Amygdala (tissue), 56 donors: ENCODE measurements around the gene ZFAND3.
"Not testable (repeated sequence)": the region's sequence is repeated elsewhere in the genome, so short reads cannot be mapped to it uniquely, and the experiment has no call there.

ENCODE experiments used
- DNase-seq, 56 donors: peaks; one replicate each; lab custom pipeline; 2025; lab: John Stamatoyannopoulos, UW

ZFAND3 gene

GRCh38 chr6:38032797-38033196 is 213.3 kb downstream of the ZFAND3 start:
- no peak for DNase-seq

GRCh38 chr6:38033442-38033982 is 214.0 kb downstream of the ZFAND3 start:
- DNase-seq: no peak

DNA sequence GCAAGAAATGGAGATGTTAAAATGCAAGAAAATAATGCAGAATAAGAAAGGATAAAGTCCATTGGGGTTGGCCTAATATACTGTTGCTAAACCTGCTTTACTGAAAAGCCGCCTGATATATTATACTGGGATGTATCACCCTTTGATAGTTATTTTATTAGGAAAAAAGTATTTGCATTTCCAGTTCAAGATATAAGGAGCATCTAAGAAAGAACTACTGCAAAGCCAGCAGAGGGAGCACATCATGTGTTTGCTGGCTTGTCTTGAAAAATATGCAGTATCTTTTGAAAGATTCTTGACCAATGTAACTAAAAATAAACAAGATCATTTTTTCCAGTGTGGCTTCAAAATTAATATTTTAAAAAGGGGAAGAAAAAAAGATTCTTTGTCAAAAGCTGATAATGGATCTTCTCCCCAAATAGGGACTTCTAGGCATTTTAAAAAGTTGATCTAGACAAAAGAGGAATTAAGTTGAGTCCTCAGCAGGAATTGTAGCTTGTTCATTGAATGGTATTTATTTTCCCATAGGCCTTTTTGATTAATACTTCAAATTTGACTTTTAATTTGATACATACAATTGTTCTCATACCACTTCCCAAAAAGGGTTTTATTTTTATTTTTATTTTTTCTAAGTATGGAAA is 214.9 kb downstream of the ZFAND3 start:
- DNase-seq: peak in 4 of 56 donors; percentile 4 to 27 (median 7)

GRCh38 chr6:38035478-38035877 is 216.0 kb downstream of the ZFAND3 start:
- DNase-seq: no peak

- no peak for DNase-seq
Observed at GRCh38 chr6:38039502-38039901, 220.0 kb downstream of the ZFAND3 start.

DNA sequence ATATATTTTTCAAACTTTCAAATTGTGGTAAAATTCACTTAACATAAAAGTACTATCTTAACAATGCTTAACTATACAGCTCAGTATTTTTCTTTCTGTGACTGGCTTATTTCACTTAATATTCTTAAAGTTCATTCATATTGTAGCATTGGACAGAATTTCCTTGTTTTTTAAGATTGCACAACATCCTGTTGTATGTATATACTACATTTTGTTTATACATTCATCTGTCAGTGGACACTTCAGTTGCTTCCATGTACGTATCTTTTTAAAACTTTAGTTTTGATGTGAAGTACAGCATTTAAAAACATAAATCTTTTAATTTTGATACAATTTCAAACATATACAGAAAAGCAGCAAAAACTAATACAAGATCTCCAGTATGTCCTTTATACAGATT is 220.7 kb downstream of the ZFAND3 start:
- DNase-seq: no peak

DNA sequence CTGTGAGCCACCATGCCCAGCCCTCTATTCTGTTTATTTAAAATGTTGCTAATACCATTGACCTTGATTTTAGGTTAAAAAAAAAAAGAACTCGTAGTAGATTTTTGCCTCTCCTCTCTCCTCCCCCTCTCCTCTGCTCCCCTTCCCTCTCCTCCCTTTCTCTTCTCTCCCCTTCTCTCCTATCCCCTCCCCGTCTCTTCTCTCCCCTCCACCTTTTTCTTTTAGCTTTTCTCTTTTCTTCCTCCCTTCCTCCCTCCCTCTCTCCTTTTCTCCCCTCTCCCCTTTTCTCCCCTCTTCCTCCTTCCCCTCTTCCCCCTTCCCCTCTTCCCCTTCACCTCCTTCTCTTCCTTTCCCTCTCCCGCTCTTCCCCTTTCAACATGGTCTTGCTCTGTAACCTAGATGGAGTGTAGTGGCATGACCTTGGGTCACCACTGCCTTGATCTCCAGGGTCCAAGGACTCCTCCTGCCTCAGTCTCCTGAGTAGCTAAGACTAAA is 223.8 kb downstream of the ZFAND3 start:
- no peak for DNase-seq

DNA sequence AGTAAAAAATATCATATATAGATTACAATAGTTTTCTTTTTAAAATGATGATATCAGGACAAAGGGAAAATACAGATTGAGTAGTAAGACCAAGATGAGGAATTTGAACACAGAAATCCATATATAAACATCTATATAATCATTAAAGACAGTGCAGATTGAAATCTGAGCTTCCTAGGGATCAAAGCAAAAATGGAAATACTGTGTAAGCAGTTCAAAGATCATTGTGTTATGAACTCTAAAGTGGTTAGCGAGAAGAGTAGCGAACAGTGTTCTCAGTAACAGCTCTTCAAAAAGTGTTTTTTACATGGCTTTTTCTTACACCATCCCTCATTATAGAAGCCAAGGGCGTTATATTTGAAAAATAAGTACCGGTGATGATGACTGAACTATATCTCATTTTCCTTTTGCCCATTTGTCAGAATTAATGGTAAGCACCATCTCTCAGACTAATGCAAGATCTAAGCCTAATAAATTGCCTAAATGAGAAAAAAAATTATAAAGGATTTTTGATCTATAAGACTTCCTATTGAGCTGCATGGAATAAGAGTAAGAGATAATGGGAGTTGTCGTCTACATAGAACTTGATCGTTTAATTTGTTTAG is 226.3 kb downstream of the ZFAND3 start:
- no peak for DNase-seq

- no peak for DNase-seq
Observed at GRCh38 chr6:38047562-38047961, 228.0 kb downstream of the ZFAND3 start.

DNA sequence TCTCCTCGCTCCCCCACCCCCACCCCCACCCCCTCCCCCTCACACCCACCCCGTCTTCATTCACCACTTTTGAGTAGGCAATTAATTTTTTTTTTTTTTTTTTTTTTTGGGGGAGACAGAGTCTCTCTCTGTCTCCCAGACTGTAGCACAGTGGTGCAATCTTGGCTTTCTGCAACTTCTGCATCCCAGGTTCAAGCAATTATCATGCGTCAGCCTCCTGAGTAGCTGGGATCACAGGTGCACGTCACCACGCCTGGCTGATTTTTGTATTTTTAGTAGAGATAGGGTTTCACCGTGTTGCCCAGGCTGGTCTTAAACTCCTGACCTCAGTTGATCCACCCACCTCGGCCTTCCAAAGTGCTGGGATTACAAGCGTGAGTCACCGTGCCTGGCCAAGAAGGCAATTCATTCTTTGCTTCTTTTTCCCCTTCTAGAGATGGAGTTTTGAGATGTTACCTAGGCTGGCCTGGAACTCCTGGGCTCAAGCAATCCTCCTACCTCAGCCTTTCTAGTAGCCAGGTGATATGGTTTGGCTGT is 230.4 kb downstream of the ZFAND3 start:
- DNase-seq: not testable (repeated sequence)

DNA sequence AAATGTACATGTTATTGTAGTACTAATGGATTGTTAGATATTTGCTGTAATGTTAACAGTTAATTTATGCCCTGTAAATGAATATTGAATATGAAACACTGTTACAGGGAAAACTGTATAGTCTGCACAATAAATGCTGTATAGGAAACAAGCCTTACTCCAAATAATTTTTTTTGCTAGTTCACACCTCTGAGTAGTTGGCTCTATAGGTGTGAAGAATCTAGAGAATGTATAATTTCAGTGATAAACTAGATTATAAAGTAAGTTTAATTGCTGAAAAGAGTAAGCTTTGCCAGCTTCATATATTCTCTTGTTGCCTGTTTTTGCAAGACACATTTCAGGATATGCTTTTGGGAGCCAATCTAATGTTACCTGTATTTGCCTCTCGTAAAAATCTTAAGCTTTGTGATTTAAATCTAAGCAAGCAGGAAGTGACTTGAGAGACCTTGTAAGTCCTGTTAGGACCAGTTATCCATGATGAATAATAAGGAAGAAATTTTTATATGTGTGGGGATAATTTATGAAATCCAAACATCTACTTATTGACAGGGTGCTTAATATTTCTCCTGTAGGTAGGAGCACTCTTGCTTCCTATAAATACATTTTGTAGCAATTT is 232.4 kb downstream of the ZFAND3 start:
- DNase-seq: no peak

DNA sequence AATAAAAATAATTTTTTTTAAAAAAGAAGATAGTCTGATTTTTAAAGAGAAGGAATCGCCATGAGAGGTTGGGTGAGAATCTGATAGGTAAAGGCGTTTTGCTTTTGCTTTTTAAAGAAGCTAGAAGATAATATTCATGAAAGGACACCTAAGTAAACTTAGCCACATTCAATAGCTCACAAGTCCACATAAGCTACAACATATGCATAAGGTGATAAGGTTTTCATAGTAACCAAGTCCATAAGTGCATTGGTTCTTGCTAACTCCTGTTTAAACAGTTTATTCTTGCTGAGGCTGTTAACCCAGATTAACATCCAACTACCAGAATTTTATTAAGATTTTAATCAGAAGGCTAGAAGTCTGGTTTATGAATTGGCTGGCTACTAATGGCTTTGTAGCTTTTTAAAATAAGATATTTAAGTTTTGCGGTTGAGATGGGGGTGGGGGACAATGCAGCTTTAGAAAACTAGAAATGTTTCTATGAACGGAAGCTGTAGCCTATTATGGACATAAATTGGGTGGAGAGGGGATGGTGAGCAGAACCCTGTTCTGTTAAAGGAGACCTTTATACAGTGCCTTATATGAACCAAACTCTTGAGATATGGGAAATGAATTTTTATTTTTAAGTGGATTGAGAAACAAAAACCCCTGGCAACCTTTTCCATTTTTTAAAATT is 235.1 kb downstream of the ZFAND3 start:
- no peak for DNase-seq

GRCh38 chr6:38055203-38055589 is 235.7 kb downstream of the ZFAND3 start:
- no peak for DNase-seq

DNA sequence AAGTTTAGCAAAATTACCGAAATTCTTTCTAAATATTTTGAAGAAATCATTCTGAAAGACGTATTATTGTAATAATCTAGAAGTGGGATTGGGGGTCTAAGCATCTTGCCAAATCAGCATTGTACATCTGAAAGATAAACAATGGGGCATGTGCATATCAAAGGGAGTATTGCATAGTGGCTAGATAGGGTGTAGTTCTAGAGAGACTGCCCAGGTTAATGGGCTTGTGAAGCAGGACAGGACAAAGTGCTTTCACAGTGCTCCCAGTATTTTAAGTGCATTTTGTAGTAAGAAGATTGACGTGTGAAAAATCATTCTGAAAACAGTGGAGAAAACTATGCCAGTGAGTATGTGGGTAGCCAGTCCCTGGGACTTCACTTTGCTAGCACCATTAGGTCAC is 236.8 kb downstream of the ZFAND3 start:
- no peak for DNase-seq

GRCh38 chr6:38057994-38058393 is 238.5 kb downstream of the ZFAND3 start:
- DNase-seq: no peak

DNA sequence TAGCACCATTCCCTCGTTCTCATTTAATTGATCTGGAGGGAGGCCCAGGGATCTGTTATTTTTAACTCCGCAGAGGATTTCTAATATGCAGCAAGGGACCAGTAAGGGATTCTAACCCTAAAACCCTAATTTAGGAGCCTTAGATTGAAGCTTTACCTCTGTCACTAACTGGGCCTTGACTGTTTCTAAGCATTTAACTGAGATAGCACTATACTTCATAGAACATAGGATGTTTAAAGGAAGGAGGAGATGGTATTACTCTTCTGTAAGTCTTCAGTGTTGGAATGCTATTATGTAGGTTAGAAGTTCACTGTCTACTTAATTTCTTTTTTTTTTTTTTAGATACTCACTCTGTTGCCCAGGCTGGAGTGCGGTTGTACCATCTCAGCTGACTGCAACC is 242.5 kb downstream of the ZFAND3 start:
- DNase-seq: no peak

- no peak for DNase-seq
Observed at GRCh38 chr6:38063973-38064372, 244.4 kb downstream of the ZFAND3 start.

GRCh38 chr6:38064431-38064830 is 244.9 kb downstream of the ZFAND3 start:
- DNase-seq: no peak

GRCh38 chr6:38065734-38066305 is 246.3 kb downstream of the ZFAND3 start:
- DNase-seq: no peak

GRCh38 chr6:38067263-38067980 is 247.9 kb downstream of the ZFAND3 start:
- no peak for DNase-seq
